Type B pancreatic cell (in vitro differentiated cells): ENCODE data around the gene AP3D1. TPM values are rescaled to one million over a fixed set of nuclear protein-coding genes. Genes with fewer than 3 reads are reported as not detected.

Experiments
- DNase-seq: peaks from one replicate; pipeline ENCODE4 v3.0.0; 2021; ENCODE audit warnings: mixed read lengths; ENCODE audit not compliant: unreplicated experiment; ENCODE audit errors: extremely low spot score
- H3K27ac Mint-ChIP-seq: 2 replicates; pipeline ENCODE4 v1.8.0; 2021; ENCODE audit warnings: mild to moderate bottlenecking, mixed read lengths
- H3K27me3 Mint-ChIP-seq: 2 replicates; pipeline ENCODE4 v1.8.0; 2021; ENCODE audit warnings: mixed read lengths
- H3K36me3 Mint-ChIP-seq: 2 replicates; pipeline ENCODE4 v1.8.0; 2021; ENCODE audit warnings: mixed read lengths
- H3K4me1 Mint-ChIP-seq: one replicate; pipeline ENCODE4 v1.8.0; 2021; ENCODE audit warnings: mixed read lengths; ENCODE audit not compliant: unreplicated experiment
- H3K4me3 Mint-ChIP-seq: 2 replicates; pipeline ENCODE4 v1.8.0; 2021; ENCODE audit warnings: mild to moderate bottlenecking, mixed read lengths
- H3K9me3 Mint-ChIP-seq: 2 replicates; pipeline ENCODE4 v1.8.0; 2021; ENCODE audit warnings: mixed read lengths
- CTCF ChIP-seq: fragments of 200-600 bp; sonication (generic); conservative IDR thresholded peaks from 2 replicates; pipeline ENCODE4 v1.5.0; 2021; ENCODE audit warnings: antibody characterized with exemption, mild to moderate bottlenecking
- total RNA-seq: library from RNA; stranded (reverse); gene quantifications from 2 replicates; pipeline ENCODE4 v1.2.1, GENCODE V29; 2021; ENCODE audit warnings: low replicate concordance

The AP3D1 gene
- total RNA-seq, 1 donor from 2014 or later, result 127 TPM

DNA sequence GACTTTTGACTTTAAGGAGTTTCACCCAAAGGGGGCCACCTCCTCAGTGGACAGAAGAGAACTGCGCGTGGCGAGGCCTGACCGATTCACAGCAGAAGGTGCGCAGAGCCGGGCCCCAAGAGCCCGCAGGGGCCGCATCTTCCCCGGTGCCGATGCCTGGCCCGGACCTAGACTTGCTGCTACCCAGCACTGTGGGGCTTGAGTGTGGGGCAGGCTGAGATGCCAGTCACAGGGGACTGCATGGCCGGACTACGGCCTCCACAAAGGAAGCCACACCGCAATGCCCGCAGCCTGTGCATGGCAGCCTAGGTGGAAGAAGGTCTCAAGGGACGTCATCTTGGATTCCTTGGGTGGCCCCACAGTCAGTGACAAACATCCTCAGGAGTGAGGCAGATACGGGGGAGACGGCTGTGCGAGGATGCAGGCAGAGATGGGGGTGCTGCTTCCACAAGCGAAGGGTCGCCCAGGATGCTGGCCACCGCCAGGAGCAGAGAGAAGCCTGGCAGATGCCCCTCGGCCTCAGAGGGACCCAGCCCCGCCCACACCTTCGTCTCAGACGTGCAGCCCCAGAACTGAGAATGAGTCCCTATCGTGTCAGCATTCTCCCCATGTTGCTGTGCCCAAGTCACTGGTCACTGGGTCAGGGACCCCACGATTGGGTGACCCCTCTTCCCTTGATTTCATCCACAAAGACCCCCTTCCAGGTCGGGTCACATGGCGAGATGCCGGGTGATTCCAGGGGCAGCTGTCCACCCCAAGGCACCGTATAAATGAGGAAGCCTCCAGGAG, 72.1 kb downstream of the AP3D1 start:
- H3K4me1 Mint-ChIP-seq, result peaks cover 4% of the 10 kb centered on the region
- no peaks in the 10 kb centered on the region for H3K9me3 Mint-ChIP-seq
- H3K4me3 Mint-ChIP-seq, result no peak overlapping the region
- H3K27ac Mint-ChIP-seq, result no peak overlapping the region
- DNase-seq, result no peak
- no peaks in the 10 kb centered on the region for H3K36me3 Mint-ChIP-seq
- H3K27me3 Mint-ChIP-seq, result no peaks in the 10 kb centered on the region
- no peak for TF ChIP-seq CTCF

- Mint-ChIP-seq H3K4me1 (peaks cover 4% of the 10 kb centered on the region), H3K4me3 (no peak overlapping the region), H3K27ac (no peak overlapping the region), H3K9me3 (no peaks in the 10 kb centered on the region), H3K27me3 (no peaks in the 10 kb centered on the region), H3K36me3 (no peaks in the 10 kb centered on the region)
- TF ChIP-seq CTCF, result no peak
- DNase-seq, result no peak
Measured at GRCh38 chr19:2077833-2078619, 73.3 kb downstream of the AP3D1 start.

GRCh38 chr19:2077398-2077797, 74.0 kb downstream of the AP3D1 start:
- H3K4me3 Mint-ChIP-seq, result no peak overlapping the region
- H3K9me3 Mint-ChIP-seq, result no peaks in the 10 kb centered on the region
- H3K36me3 Mint-ChIP-seq, result peaks cover 3% of the 10 kb centered on the region
- H3K27ac Mint-ChIP-seq, result no peak overlapping the region
- H3K4me1 Mint-ChIP-seq, result peaks cover 4% of the 10 kb centered on the region
- DNase-seq, result no peak
- no peaks in the 10 kb centered on the region for H3K27me3 Mint-ChIP-seq
- no peak for TF ChIP-seq CTCF

DNA sequence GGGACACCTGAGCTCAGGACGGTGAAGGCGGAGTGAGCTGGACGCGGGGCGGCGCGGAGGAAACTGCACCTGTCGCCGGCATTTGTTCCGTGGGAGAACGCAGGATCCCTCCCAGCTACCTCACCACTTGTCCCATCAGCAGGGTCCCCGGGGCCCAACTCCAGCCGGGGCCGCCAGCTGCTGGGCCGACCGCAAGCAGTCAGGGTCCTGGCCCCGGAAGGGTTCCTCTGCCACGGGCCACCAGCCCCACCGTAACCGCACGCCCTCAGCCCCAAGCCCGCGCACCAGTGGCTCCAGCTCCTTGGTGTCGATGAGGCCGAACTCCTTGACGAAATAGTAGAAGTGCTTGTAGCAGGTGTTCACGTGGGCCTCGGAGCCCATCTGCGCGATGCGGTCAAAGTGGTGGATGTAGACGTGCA, 74.8 kb downstream of the AP3D1 start:
- peaks cover 4% of the 10 kb centered on the region for H3K36me3 Mint-ChIP-seq
- H3K27ac Mint-ChIP-seq, result no peak overlapping the region
- no peak for TF ChIP-seq CTCF
- no peaks in the 10 kb centered on the region for H3K27me3 Mint-ChIP-seq
- H3K9me3 Mint-ChIP-seq, result no peaks in the 10 kb centered on the region
- H3K4me1 Mint-ChIP-seq, result peaks cover 4% of the 10 kb centered on the region
- no peak overlapping the region for H3K4me3 Mint-ChIP-seq
- no peak for DNase-seq

- Mint-ChIP-seq H3K27ac (no peak overlapping the region), H3K36me3 (peaks cover 7% of the 10 kb centered on the region), H3K4me3 (no peak overlapping the region), H3K4me1 (peaks cover 4% of the 10 kb centered on the region), H3K27me3 (no peaks in the 10 kb centered on the region), H3K9me3 (no peaks in the 10 kb centered on the region)
- no peak for TF ChIP-seq CTCF
- DNase-seq, result no peak
Measured at GRCh38 chr19:2072757-2073551, 78.4 kb downstream of the AP3D1 start.
